OCI-LY7 (cell line): ENCODE data around the gene SERPINA12.

Source experiments
- CTCF ChIP-seq: fragments of 200-600 bp; sonication (generic); conservative IDR thresholded peaks from 2 replicates; pipeline ENCODE4 v1.5.1; 2014; ENCODE audit warnings: mild to moderate bottlenecking, antibody characterized with exemption, low read length, moderate library complexity, mixed read lengths
- EZH2phosphoT487 ChIP-seq: fragments of 200-600 bp; sonication (generic); IDR thresholded peaks from 2 replicates; pipeline ENCODE4 v1.6.1; 2018; ENCODE audit warnings: low read depth, borderline replicate concordance, mild to moderate bottlenecking, mixed run types, antibody characterized with exemption, low read length, moderate library complexity, mixed read lengths

- TF ChIP-seq CTCF (no peak), EZH2phosphoT487 (no peak)
Measured at GRCh38 chr14:94505641-94506040, 3.6 kb downstream of the SERPINA12 start.
